ENCODE data around the gene CLMN.

DNA sequence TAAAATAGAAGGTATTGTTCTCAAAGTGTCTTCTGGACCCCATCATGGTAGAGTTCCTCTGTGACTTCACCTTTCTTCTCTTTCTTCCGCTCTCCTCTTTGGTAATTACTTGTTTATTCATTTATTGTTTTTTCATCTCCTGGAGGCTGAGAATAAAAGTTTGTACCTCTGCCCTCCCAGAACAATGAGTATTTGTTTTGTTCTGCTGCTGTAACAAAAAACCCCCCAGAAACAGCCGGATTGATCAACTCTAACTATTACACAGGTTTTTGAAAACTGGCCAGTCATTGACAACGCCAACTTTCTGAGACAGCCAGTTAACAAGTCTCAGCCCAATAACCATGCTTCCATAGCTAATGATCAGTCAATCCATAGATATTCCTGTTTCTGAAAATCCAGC, 154.2 kb downstream of the CLMN start:
- TF ChIP-seq, protein P1, sequence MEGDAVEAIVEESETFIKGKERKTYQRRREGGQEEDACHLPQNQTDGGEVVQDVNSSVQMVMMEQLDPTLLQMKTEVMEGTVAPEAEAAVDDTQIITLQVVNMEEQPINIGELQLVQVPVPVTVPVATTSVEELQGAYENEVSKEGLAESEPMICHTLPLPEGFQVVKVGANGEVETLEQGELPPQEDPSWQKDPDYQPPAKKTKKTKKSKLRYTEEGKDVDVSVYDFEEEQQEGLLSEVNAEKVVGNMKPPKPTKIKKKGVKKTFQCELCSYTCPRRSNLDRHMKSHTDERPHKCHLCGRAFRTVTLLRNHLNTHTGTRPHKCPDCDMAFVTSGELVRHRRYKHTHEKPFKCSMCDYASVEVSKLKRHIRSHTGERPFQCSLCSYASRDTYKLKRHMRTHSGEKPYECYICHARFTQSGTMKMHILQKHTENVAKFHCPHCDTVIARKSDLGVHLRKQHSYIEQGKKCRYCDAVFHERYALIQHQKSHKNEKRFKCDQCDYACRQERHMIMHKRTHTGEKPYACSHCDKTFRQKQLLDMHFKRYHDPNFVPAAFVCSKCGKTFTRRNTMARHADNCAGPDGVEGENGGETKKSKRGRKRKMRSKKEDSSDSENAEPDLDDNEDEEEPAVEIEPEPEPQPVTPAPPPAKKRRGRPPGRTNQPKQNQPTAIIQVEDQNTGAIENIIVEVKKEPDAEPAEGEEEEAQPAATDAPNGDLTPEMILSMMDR (IDR thresholded peaks at IDR 0.05): no peak
- no peak for TF ChIP-seq POLR2A (IDR thresholded peaks at IDR 0.05)

All from gastroesophageal sphincter (tissue), 3 donors.